Activated CD8-positive, alpha-beta memory T cell treated with anti-CD3 and anti-CD28 coated beads for 48 hours (primary cell): ENCODE data around the gene TMEM242.

Experiments used
- DNase-seq, 3 experiments: peaks; one replicate each; pipeline ENCODE4 v3.0.0-alpha.2; 2020; ENCODE audit warnings: low read depth in 2 of 3, low spot score in 2 of 3

Gene TMEM242

GRCh38 chr6:157253017-157253416 lies 70.3 kb downstream of the TMEM242 start:
- no peak for DNase-seq

- DNase-seq = no peak
Measured at GRCh38 chr6:157251586-157252247, 71.6 kb downstream of the TMEM242 start.

- no peak for DNase-seq
Measured at GRCh38 chr6:157249826-157250225, 73.5 kb downstream of the TMEM242 start.

GRCh38 chr6:157248264-157248663 lies 75.1 kb downstream of the TMEM242 start:
- DNase-seq = no peak

GRCh38 chr6:157246771-157247484 lies 76.4 kb downstream of the TMEM242 start:
- DNase-seq = no peak

GRCh38 chr6:157246048-157246630 lies 77.2 kb downstream of the TMEM242 start:
- DNase-seq = no peak

- no peak for DNase-seq
Measured at GRCh38 chr6:157245436-157245835, 77.9 kb downstream of the TMEM242 start.

- no peak for DNase-seq
Measured at GRCh38 chr6:157244780-157245179, 78.5 kb downstream of the TMEM242 start.

- DNase-seq = no peak
Measured at GRCh38 chr6:157244175-157244574, 79.1 kb downstream of the TMEM242 start.

GRCh38 chr6:157242791-157243190 lies 80.5 kb downstream of the TMEM242 start:
- no peak for DNase-seq

GRCh38 chr6:157240960-157241311 lies 82.4 kb downstream of the TMEM242 start:
- no peak for DNase-seq

GRCh38 chr6:157240059-157240959 lies 83.0 kb downstream of the TMEM242 start:
- DNase-seq = no peak

- DNase-seq = no peak
Measured at GRCh38 chr6:157239671-157240058, 83.7 kb downstream of the TMEM242 start.
